WERI-Rb-1 (cell line): ENCODE measurements around the gene TPP1.

Source experiments
- DNase-seq: peaks from one replicate; pipeline ENCODE4 v3.0.0-alpha.2; 2020
- H3K27ac ChIP-seq: fragments of 250-450 bp; sonication (Bioruptor Pico); 2 replicates; pipeline ENCODE4 v1.5.1; 2020; ENCODE audit warnings: mild to moderate bottlenecking, moderate library complexity
- H3K27me3 ChIP-seq: fragments of 250-450 bp; sonication (Bioruptor Pico); 2 replicates; pipeline ENCODE4 v1.5.1; 2021; ENCODE audit warnings: mild to moderate bottlenecking, low read depth, moderate library complexity; ENCODE audit not compliant: insufficient read depth, severe bottlenecking
- H3K36me3 ChIP-seq: fragments of 250-450 bp; sonication (Bioruptor Pico); 2 replicates; pipeline ENCODE4 v1.5.1; 2020; ENCODE audit warnings: mild to moderate bottlenecking, moderate library complexity
- H3K4me3 ChIP-seq: 2 replicates; pipeline ENCODE4 v1.5.1; 2011; ENCODE audit warnings: low read depth, mild to moderate bottlenecking, control low read depth, low read length
- H3K9me3 ChIP-seq: fragments of 250-450 bp; sonication (Bioruptor Pico); 2 replicates; pipeline ENCODE4 v1.5.1; 2021; ENCODE audit warnings: mild to moderate bottlenecking, moderate library complexity; ENCODE audit not compliant: severe bottlenecking
- TF ChIP-seq, protein P1 (sequence below): IDR thresholded peaks from 2 replicates; pipeline ENCODE4 v1.5.1; 2011; ENCODE audit warnings: low read depth, mild to moderate bottlenecking, control low read depth, inconsistent platforms, low read length

The TPP1 gene

DNA sequence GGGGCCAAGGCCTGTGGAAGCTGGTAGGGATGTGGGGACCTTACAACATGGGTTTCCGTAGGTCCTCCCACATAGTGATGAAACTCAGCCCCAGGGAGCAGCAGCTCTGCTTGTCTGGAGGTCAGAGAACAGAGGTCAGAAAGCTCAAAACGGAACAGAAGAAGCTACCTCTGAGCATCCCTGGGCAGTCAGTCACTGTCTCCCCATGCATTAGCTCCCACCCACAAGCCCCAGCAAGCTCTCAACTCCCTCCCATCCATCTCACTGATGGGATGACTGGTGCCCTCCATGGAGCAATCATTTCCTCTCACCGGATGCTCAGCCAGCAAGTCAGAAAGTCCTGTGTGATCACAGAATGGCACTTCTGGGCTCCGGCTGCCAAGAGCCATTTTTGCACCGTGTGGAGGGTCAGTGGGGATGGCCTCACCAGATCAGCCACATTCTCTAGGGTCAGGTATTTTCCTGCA, 1.9 kb downstream of the TPP1 start:
- TF ChIP-seq, protein P1, sequence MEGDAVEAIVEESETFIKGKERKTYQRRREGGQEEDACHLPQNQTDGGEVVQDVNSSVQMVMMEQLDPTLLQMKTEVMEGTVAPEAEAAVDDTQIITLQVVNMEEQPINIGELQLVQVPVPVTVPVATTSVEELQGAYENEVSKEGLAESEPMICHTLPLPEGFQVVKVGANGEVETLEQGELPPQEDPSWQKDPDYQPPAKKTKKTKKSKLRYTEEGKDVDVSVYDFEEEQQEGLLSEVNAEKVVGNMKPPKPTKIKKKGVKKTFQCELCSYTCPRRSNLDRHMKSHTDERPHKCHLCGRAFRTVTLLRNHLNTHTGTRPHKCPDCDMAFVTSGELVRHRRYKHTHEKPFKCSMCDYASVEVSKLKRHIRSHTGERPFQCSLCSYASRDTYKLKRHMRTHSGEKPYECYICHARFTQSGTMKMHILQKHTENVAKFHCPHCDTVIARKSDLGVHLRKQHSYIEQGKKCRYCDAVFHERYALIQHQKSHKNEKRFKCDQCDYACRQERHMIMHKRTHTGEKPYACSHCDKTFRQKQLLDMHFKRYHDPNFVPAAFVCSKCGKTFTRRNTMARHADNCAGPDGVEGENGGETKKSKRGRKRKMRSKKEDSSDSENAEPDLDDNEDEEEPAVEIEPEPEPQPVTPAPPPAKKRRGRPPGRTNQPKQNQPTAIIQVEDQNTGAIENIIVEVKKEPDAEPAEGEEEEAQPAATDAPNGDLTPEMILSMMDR: no peak
- no peaks in the 10 kb centered on the region for H3K27me3 ChIP-seq
- H3K36me3 ChIP-seq: no peaks in the 10 kb centered on the region
- H3K27ac ChIP-seq: no peak overlapping the region
- DNase-seq: no peak
- H3K9me3 ChIP-seq: no peaks in the 10 kb centered on the region
- no peak overlapping the region for H3K4me3 ChIP-seq

DNA sequence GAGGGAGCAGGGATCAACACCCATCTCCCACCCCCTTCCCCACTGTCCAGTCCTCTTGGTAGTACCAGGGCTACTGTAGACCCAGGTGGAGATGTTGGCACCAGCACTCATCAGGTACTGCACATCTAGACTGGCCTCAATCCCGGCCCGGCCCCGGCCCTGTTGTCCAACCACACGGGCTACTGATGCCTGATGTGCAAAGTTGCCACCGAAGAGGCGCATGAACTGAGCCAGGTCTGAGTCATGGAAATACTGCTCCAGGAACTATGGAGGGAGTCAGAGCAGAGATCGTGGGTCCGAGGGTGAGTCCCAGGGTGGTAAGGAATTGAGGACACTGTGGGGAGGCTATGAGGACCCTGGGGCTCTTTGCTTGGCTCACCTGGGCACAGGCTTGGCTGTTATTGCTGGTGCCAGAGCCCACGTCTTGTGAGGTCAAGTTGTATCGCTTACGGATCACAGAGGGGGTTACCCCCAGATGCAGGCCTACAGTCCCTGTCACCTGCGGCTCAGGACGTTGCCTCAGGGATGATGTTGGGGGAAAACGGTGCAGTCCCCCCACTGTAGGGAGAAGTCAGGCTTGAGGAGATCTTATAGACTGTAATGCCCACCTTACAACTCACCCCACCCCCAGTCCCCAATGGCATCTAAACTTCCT, 2.5 kb downstream of the TPP1 start:
- Histone ChIP-seq H3K27me3 (no peaks in the 10 kb centered on the region), H3K27ac (no peak overlapping the region), H3K36me3 (no peaks in the 10 kb centered on the region), H3K9me3 (no peaks in the 10 kb centered on the region), H3K4me3 (no peak overlapping the region)
- TF ChIP-seq, protein P1: no peak
- DNase-seq: no peak

DNA sequence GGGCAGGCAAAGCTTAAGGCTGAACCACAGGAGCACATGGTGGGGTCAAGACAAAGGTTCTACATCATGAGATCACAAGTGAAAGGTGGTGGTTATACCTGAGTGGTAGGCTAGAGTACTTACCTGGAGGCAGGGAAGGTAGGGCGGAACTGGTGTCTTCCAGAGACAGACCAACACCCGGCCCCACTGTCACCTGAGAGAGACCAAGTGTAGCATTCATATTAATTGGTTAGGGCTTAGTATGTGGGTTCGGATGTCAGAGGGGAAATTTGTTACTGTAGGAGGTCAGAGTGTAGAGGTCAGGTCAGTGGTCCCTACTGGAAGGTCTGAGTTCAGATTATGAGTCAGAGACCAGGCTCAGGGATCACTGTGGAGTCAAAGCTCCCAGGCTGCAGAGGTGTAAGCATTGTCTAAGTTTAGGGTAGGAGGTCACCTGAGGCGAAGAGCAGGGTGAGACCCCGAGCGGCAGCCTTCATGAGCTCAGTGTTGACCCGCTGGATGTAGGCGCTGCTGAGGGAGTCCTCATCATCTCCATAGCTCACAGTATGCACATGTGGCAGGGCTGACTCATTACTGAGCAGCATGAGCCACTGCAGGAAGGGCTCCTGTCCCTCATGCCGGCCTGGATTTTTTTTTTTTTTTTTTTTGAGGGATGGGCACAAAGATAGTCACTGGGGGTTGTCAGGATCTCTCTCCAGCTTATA, 3.2 kb downstream of the TPP1 start:
- Histone ChIP-seq H3K27ac (no peak overlapping the region), H3K36me3 (peaks cover 4% of the 10 kb centered on the region), H3K4me3 (no peak overlapping the region), H3K27me3 (no peaks in the 10 kb centered on the region), H3K9me3 (no peaks in the 10 kb centered on the region)
- TF ChIP-seq, protein P1: no peak
- no peak for DNase-seq

DNA sequence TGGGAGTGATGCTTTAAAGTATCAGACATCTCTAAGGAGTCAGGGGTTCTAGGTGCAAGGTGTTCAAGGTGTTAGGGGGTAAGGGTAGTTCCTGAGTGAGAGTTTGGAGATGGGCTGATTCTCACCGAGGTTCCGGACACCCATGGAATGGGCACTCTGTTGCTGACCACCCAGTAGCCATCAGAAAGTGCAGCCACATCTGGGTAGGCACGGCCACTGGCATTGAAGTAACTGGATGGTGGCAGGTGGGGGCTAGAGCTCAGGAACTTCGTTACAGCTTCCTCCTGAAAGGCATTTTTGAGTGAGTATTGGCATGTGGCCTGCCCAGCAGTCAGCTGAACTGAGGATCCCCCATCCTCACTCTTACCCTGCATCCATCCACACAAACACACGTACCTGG, 4.2 kb downstream of the TPP1 start:
- H3K4me3 ChIP-seq: no peak overlapping the region
- TF ChIP-seq, protein P1: no peak
- DNase-seq: no peak
- H3K27me3 ChIP-seq: no peaks in the 10 kb centered on the region
- peaks cover 14% of the 10 kb centered on the region for H3K36me3 ChIP-seq
- no peaks in the 10 kb centered on the region for H3K9me3 ChIP-seq
- no peak overlapping the region for H3K27ac ChIP-seq

DNA sequence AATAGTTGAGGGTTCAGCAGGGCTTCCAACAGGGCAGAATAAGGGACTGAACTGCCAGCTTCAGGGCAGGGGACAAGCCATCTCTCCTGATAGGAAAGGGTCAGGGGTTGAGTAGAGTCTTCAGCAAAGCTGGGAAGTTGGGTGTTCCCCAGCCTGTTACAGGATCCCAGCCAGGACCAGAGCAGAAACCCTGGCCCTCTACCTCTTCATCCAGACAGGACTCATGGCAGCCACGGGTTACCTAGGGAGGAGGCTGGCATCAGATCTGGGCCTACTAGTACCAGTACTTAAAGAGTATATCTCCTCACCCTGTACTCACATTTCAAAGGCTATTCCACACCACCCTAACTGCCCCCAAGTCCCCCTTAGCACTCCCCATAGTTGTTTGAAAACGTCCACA, 4.8 kb downstream of the TPP1 start:
- H3K27ac ChIP-seq: no peak overlapping the region
- no peak for DNase-seq
- no peaks in the 10 kb centered on the region for H3K9me3 ChIP-seq
- H3K27me3 ChIP-seq: no peaks in the 10 kb centered on the region
- peaks cover 20% of the 10 kb centered on the region for H3K36me3 ChIP-seq
- no peak overlapping the region for H3K4me3 ChIP-seq
- TF ChIP-seq, protein P1: no peak
